Right lobe of liver (tissue), 6 donors: Measurements from ENCODE around the gene BCDIN3D. TPM values are rescaled to one million over a fixed set of nuclear protein-coding genes. Genes with fewer than 3 reads are reported as not detected.

ENCODE experiments used
- ATAC-seq, 4 donors: fragments of 200-7000 bp; cut with Tn5 transposase; one replicate each; pipeline ENCODE4 v1.9.1; 2020; ENCODE audit warnings: mild to moderate bottlenecking in 4 of 4, moderate library complexity in 4 of 4
- DNase-seq, 3 donors: peaks; one replicate each; pipeline ENCODE4 v3.0.0-alpha.2; 2020
- H3K27ac ChIP-seq, 3 donors: fragments of 200-600 bp; one replicate each; pipeline ENCODE4 v1.8.0; 2022
- H3K27me3 ChIP-seq, 2 donors: fragments of 200-600 bp; one replicate each; pipeline ENCODE4 v1.8.0; 2022
- H3K36me3 ChIP-seq, 4 donors: fragments of 200-600 bp; sonication (generic) in 1 of 4; one replicate each; pipeline versions ENCODE4 v1.5.1 to v1.8.0; 2017 to 2022; ENCODE audit warnings: control low read depth in 1 of 4
- H3K4me1 ChIP-seq, 4 donors: fragments of 200-600 bp; sonication (generic) in 1 of 4; one replicate each; pipeline versions ENCODE4 v1.5.1 to v1.8.0; 2017 to 2022; ENCODE audit warnings: control low read depth in 1 of 4
- H3K4me3 ChIP-seq, 3 donors: fragments of 200-600 bp; one replicate each; pipeline ENCODE4 v1.8.0; 2022
- H3K9me3 ChIP-seq, 4 donors: fragments of 200-600 bp; sonication (generic) in 1 of 4; one replicate each; pipeline versions ENCODE4 v1.5.1 to v1.8.0; 2017 to 2022; ENCODE audit warnings: control low read depth in 1 of 4
- POLR2A ChIP-seq: fragments of 450-650 bp; IDR thresholded peaks from one replicate; pipeline ENCODE4 v1.6.1; 2017; ENCODE audit warnings: antibody characterized with exemption, mild to moderate bottlenecking
- WGBS: methylation state at CpG from one replicate; pipeline ENCODE4 v1.1.6; 2018; ENCODE audit warnings: low coverage, low lambda C conversion rate; ENCODE audit not compliant: insufficient coverage; ENCODE audit errors: missing lambda C conversion rate; 5-methylcytosine and 5-hydroxymethylcytosine counted together
- intact Hi-C, 2 donors: fragments of 100-400 bp; cut with DNase I; formaldehyde crosslinking; loops; one replicate each; pipeline versions ENCODE4 v1.11.2 to v1.14.1; 2022
- long read RNA-seq: library from polyadenylated mRNA; unstranded; transcript quantifications from one replicate; pipeline ENCODE4 v2.0.0, GENCODE V29; 2019
- total RNA-seq, 6 experiments: library from RNA; depleted of rRNA in 2 of 6; stranded (reverse); fragments of >200 nt in 2 of 6; fragmentation: NEBNext Ultra II Directional in 3 of 6; extraction: Animal tissue kit (Norgen Biotek cat#: 25700) in 3 of 6; gene quantifications; one replicate each; pipeline versions ENCODE4 v1.1.0 to v1.2.4, GENCODE V29; 2016 to 2023
- TF ChIP-seq, protein P1 (sequence below), 4 donors: fragments of 200-600 bp in 3 of 4; fragments of 450-650 bp in 1 of 4; IDR thresholded peaks; one replicate each; pipeline versions ENCODE4 v1.5.1 to v1.8.0; 2016 to 2022; ENCODE audit warnings: antibody characterized with exemption in 4 of 4, mild to moderate bottlenecking in 2 of 4
- donor health status: DM: no; HTN: yes; CAD: no.
- donor health status: DM: no; HTN: no; CAD: no.
- donor health status: DM: no; HTN: no; CAD: no.
- donor health status: DM: no; HTN: yes; CAD: no.
- donor health status: DM: no; HTN: yes; CAD: no.

BCDIN3D gene, protein sequence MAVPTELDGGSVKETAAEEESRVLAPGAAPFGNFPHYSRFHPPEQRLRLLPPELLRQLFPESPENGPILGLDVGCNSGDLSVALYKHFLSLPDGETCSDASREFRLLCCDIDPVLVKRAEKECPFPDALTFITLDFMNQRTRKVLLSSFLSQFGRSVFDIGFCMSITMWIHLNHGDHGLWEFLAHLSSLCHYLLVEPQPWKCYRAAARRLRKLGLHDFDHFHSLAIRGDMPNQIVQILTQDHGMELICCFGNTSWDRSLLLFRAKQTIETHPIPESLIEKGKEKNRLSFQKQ
- total RNA-seq, result 1 to 10 TPM; 1.6 to 3.6 (median 2.6) TPM
- long read RNA-seq, partial matches to known transcripts, result 0 of 1 reads
- long read RNA-seq, other reads (novel, unspliced or antisense), result 0 of 1 reads

DNA sequence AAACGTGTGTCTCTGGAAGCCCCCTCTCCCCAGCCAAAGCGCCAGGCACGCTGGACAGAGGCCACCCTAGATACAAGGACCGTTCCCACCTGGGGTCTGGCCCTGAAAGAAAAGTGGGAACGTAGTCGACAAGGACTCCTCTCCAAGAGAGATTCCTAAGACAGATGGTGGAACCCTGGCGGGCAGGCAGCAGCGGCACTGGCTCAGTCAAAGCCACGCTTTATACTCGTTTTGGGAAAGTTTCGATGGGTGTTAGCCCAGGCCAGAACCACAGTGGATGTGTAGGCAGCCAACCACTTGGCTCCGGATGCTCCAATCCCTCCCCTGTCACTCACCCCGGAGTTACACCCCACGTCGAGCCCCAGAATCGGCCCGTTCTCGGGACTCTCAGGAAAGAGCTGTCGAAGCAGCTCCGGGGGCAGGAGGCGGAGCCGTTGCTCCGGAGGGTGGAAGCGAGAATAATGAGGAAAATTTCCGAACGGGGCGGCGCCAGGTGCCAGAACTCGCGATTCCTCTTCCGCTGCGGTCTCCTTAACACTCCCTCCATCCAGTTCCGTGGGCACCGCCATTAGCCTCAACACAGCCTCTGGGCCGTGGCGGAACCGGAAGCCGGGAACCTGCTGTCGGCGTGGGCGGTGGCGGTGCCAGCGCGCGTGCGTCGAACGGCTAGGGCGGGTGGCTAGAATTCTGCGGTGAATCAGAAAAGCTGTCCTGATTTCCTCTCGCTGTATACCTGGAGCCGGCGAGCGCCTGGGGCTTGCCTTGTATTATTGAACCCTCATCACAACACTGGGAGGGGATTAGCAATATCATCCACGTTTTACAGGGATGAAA lies at the start of gene BCDIN3D:
BCDIN3D (minus strand) TSS at position 588 of the 834 bp plus-strand sequence; CDS start at position 569, 19 bp downstream.
- H3K9me3 ChIP-seq, result no peaks in the 10 kb centered on the region
- intact Hi-C loops, result loop anchor here in 1 of 2 donors (5.0 kb wide), 1 partner anchor 60 kb away; no protein-coding TSS in a partner anchor
- peak within 1 kb of the TSS; percentile 57 to 73 (median 68) for H3K4me3 ChIP-seq
- WGBS, result 1% methylated on average over 17 of the region's 55 CpGs
- H3K4me1 ChIP-seq, result peaks cover 0 to 10% (median 2%) of the 10 kb centered on the region in 4 donors
- no peaks in the 10 kb centered on the region for H3K36me3 ChIP-seq
- TF ChIP-seq POLR2A, result peak; percentile 80
- TF ChIP-seq, protein P1, sequence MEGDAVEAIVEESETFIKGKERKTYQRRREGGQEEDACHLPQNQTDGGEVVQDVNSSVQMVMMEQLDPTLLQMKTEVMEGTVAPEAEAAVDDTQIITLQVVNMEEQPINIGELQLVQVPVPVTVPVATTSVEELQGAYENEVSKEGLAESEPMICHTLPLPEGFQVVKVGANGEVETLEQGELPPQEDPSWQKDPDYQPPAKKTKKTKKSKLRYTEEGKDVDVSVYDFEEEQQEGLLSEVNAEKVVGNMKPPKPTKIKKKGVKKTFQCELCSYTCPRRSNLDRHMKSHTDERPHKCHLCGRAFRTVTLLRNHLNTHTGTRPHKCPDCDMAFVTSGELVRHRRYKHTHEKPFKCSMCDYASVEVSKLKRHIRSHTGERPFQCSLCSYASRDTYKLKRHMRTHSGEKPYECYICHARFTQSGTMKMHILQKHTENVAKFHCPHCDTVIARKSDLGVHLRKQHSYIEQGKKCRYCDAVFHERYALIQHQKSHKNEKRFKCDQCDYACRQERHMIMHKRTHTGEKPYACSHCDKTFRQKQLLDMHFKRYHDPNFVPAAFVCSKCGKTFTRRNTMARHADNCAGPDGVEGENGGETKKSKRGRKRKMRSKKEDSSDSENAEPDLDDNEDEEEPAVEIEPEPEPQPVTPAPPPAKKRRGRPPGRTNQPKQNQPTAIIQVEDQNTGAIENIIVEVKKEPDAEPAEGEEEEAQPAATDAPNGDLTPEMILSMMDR (IDR thresholded peaks at IDR 0.05), result peak in 1 of 4 donors; percentile 17
- DNase-seq (peak; percentile 93 to 95 (median 93)), ATAC-seq (peak; percentile 97 to 98 (median 98))
- H3K27ac ChIP-seq, result peak within 1 kb of the TSS; percentile 51 to 71 (median 70)
- no peaks in the 10 kb centered on the region for H3K27me3 ChIP-seq

DNA sequence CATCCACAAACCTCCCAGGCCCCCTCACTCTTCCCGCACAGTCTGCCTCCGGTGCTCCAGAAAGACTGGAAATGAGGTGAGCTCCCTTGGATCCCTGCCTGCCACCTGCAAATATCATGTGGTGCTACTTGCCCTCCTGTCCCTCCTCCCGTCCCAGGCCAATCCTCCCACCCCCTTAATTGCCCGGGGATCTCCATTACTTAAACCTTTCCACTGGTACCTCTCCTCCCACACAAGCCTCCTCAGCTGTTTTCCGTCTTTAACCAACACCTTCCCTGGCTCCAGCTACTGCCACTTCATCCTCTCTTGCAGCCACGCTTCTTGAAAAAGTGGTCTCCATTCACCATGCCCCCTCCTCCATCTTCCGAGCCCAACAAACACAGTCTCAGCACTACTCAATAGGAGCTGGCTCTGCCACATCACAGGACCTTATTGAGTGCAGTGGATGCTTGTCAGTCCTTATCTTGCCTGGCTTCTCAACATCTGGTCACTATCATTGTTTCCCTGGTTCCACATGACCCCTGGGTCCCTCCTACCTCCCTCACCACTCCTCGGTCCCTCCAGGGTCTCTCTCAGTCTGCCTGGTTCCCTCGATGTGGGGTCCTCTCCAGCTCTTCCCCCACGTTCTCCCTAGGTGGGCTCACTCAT lies 49.3 kb upstream of the BCDIN3D start:
- 59% methylated on average over 10 of the region's 10 CpGs for WGBS
- intact Hi-C loops, result no loop called here
- Histone ChIP-seq H3K4me1 (no peaks in the 10 kb centered on the region), H3K36me3 (no peaks in the 10 kb centered on the region), H3K27ac (no peak overlapping the region), H3K9me3 (no peaks in the 10 kb centered on the region), H3K4me3 (no peak overlapping the region), H3K27me3 (no peaks in the 10 kb centered on the region)
- no peak for ATAC-seq
- peak in 1 of 3 donors; percentile 13 for DNase-seq
- TF ChIP-seq, protein P1 (IDR thresholded peaks at IDR 0.05), result no peak
- TF ChIP-seq POLR2A, result no peak

DNA sequence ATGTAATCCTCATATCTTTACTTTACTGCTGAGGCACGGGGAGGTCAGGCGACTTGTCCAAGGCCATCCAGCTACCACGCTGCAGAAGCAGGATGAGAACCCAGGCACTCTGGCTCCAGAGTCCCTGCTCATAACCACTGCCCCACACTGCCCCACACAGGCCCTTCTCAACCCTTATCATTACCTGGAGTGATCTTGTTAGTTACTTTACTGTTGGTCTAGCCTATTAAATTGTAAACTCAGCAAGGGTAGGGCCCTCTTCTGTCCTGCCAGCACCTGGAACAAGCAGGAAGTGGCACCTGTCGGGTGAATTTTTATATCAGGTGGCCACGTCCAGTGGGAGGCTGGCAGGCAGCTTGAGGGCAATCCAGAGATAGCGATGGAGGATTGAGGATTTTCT lies 48.6 kb upstream of the BCDIN3D start:
- ATAC-seq, result no peak
- H3K27me3 ChIP-seq, result no peaks in the 10 kb centered on the region
- intact Hi-C loops, result no loop called here
- peak in 1 of 3 donors; percentile 19 for DNase-seq
- no peak overlapping the region for H3K4me3 ChIP-seq
- no peak overlapping the region for H3K27ac ChIP-seq
- 59% methylated on average over 4 of the region's 6 CpGs for WGBS
- TF ChIP-seq, protein P1 (IDR thresholded peaks at IDR 0.05), result no peak
- no peak for TF ChIP-seq POLR2A
- H3K9me3 ChIP-seq, result no peaks in the 10 kb centered on the region
- H3K4me1 ChIP-seq, result no peaks in the 10 kb centered on the region
- no peaks in the 10 kb centered on the region for H3K36me3 ChIP-seq

DNA sequence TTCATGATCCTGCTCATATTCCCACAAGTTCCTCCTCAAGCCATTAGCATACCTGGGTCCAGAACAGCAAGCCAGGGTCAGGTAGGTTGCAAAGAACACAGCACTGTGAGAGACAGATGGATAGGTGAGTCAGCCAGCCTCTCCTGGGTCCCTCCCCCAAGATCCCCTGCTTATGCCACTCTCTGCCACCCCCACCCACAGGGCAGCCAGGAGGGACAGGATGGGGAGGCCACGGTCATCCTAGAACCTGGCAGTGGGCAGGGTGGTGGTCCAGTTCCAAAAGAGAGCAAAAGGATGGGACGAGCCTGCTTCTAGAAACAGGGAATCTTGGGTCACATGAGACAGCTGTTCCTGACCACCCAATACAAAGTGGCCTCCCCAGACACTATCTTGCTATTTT lies 48.1 kb upstream of the BCDIN3D start:
- Histone ChIP-seq H3K4me3 (no peak overlapping the region), H3K4me1 (no peaks in the 10 kb centered on the region), H3K27ac (no peak overlapping the region), H3K9me3 (no peaks in the 10 kb centered on the region), H3K36me3 (no peaks in the 10 kb centered on the region), H3K27me3 (no peaks in the 10 kb centered on the region)
- DNase-seq (peak in 1 of 3 donors; percentile 33), ATAC-seq (no peak)
- intact Hi-C loops, result no loop called here
- 20% methylated on average over 1 of the region's 2 CpGs for WGBS
- no peak for TF ChIP-seq POLR2A
- TF ChIP-seq, protein P1 (IDR thresholded peaks at IDR 0.05), result no peak
